HepG2 (cell line): Measurements from ENCODE around the gene CPAMD8. TPM values are rescaled to one million over a fixed set of nuclear protein-coding genes. Genes with fewer than 3 reads are reported as not detected.

Experiments used
- ATAC-seq: fragments of 200-7000 bp; cut with Tn5 transposase; 3 replicates; pipeline ENCODE4 v1.9.1; 2020; ENCODE audit warnings: mild to moderate bottlenecking, moderate library complexity
- BruUV-seq: library from RNA; stranded (reverse); fragments of 400-500 nt; replicated peaks from 2 replicates; lab custom pipeline; 2021; lab: Mats Ljungman, UMichigan
- CTCF ChIA-PET: fragments of 300-600 bp; formaldehyde crosslinking; extraction: SDS; loops from one replicate; lab custom pipeline; 2021; ENCODE audit warnings: low total read pairs, inconsistent platforms, low intra/inter-chr PET ratio; lab: Yijun Ruan, JAX
- POLR2A ChIA-PET: fragments of 350-600 bp; sonication (Branson Sonifier 250); formaldehyde crosslinking; loops from one replicate; lab custom pipeline; 2020; ENCODE audit warnings: antibody characterized with exemption, inconsistent platforms; lab: Yijun Ruan, JAX
- DNase-seq: peaks from one replicate; pipeline ENCODE4 v3.0.0-alpha.2; 2015; ENCODE audit warnings: low spot score
- FAIRE-seq: peaks from 3 replicates; lab custom pipeline; 2011; peaks lifted over from hg19 to GRCh38; lab: Jason Lieb, UNC
- H2AFZ ChIP-seq: one replicate; pipeline ENCODE4 v1.6.1; 2011; ENCODE audit warnings: low read length, inconsistent platforms
- H3K27ac ChIP-seq: fragments of 300-600 bp; 3 replicates; pipeline ENCODE4 v1.8.0; 2011; ENCODE audit warnings: mixed run types, mild to moderate bottlenecking, mixed read lengths, low read length, inconsistent platforms; ENCODE audit not compliant: insufficient read depth; ENCODE audit errors: extremely low read length
- H3K27me3 ChIP-seq, 2 experiments: fragments of 200-600 bp in 1 of 2; 2 replicates in 1 of 2; 3 replicates in 1 of 2; pipeline versions ENCODE4 v1.6.0 to v1.8.0; 2011; ENCODE audit warnings: low read length in 2 of 2, mild to moderate bottlenecking in 2 of 2, moderate library complexity in 2 of 2, inconsistent platforms in 1 of 2; ENCODE audit not compliant: insufficient read depth in 2 of 2, control insufficient read depth in 1 of 2
- H3K36me3 ChIP-seq, 2 experiments: fragments of 200-600 bp in 1 of 2; replicated peaks in 1 of 2; 2 replicates in 1 of 2; 3 replicates in 1 of 2; pipeline versions ENCODE4 v1.5.1 to v1.8.0; 2011; ENCODE audit warnings: low read length in 2 of 2, inconsistent platforms in 1 of 2; ENCODE audit not compliant: insufficient read depth in 2 of 2, control insufficient read depth in 1 of 2
- H3K4me1 ChIP-seq: 2 replicates; pipeline ENCODE4 v1.5.1; 2012; ENCODE audit warnings: low read length, inconsistent platforms; ENCODE audit not compliant: insufficient read depth
- H3K4me2 ChIP-seq: 2 replicates; pipeline ENCODE4 v1.6.0; 2011; ENCODE audit warnings: low read depth, low read length, inconsistent platforms
- H3K4me3 ChIP-seq, 3 experiments: fragments of 200-600 bp in 1 of 3; sonication (generic), shearing (Covaris generic) in 1 of 3; replicated peaks in 1 of 3; 2 replicates each; pipeline ENCODE4 v1.5.1; 2011 to 2016; ENCODE audit warnings: low read length in 3 of 3, inconsistent platforms in 2 of 3, low read depth in 2 of 3, mild to moderate bottlenecking in 2 of 3, control low read depth in 1 of 3, mixed read lengths in 1 of 3; ENCODE audit not compliant: insufficient read depth in 1 of 3
- H3K79me2 ChIP-seq: one replicate; pipeline ENCODE4 v1.6.1; 2011; ENCODE audit warnings: low read length, inconsistent platforms; ENCODE audit not compliant: insufficient read depth
- H3K9ac ChIP-seq: 2 replicates; pipeline ENCODE4 v1.6.0; 2011; ENCODE audit warnings: mild to moderate bottlenecking, low read depth, low read length, inconsistent platforms; ENCODE audit not compliant: insufficient read depth
- H3K9me3 ChIP-seq: 2 replicates; pipeline ENCODE4 v1.5.1; 2012; ENCODE audit warnings: mild to moderate bottlenecking, low read length
- H4K20me1 ChIP-seq: 2 replicates; pipeline ENCODE4 v1.6.0; 2011; ENCODE audit warnings: inconsistent platforms, mild to moderate bottlenecking, low read length, moderate library complexity; ENCODE audit not compliant: insufficient read depth
- FOXJ3 ChIP-seq: sonication (generic); formaldehyde crosslinking; IDR thresholded peaks from 2 replicates; pipeline ENCODE4 v1.4.0; 2020; ENCODE audit warnings: missing genetic modification reagents, mild to moderate bottlenecking, borderline replicate concordance
- HNRNPLL ChIP-seq: fragments of 200-400 bp; formaldehyde crosslinking; IDR thresholded peaks from 2 replicates; pipeline ENCODE4 v1.6.1; 2017; ENCODE audit warnings: mild to moderate bottlenecking, low read depth, low read length; ENCODE audit not compliant: poor library complexity, severe bottlenecking
- LCORL ChIP-seq, 2 experiments: fragments of 450-650 bp in 1 of 2; sonication (generic) in 1 of 2; formaldehyde crosslinking in 1 of 2; IDR thresholded peaks; 2 replicates each; pipeline versions ENCODE4 v1.5.0 to v1.6.1; 2017 to 2020; ENCODE audit warnings: antibody characterized with exemption in 1 of 2, missing genetic modification reagents in 1 of 2
- NFKBIZ ChIP-seq: IDR thresholded peaks from 2 replicates; pipeline ENCODE4 v1.6.1; 2018; ENCODE audit warnings: missing genetic modification reagents, missing compliant biosample characterization
- PBX3 ChIP-seq: sonication (generic); formaldehyde crosslinking; IDR thresholded peaks from 2 replicates; pipeline ENCODE4 v1.8.1; 2023; ENCODE audit warnings: missing genetic modification reagents, inconsistent platforms, borderline replicate concordance
- PREB ChIP-seq: sonication (generic); formaldehyde crosslinking; IDR thresholded peaks from 2 replicates; pipeline ENCODE4 v1.4.0; 2020; ENCODE audit warnings: missing genetic modification reagents
- SOX5 ChIP-seq: IDR thresholded peaks from 2 replicates; pipeline ENCODE4 v1.6.1; 2016; ENCODE audit warnings: borderline replicate concordance
- TBL1XR1 ChIP-seq: fragments of 150-350 bp; IDR thresholded peaks from 2 replicates; pipeline ENCODE4 v1.6.1; 2014; ENCODE audit warnings: borderline replicate concordance, low read length; ENCODE audit not compliant: partially characterized antibody
- TBX2 ChIP-seq: sonication (generic); formaldehyde crosslinking; IDR thresholded peaks from 2 replicates; pipeline ENCODE4 v1.5.0; 2020; ENCODE audit warnings: missing genetic modification reagents, mild to moderate bottlenecking, borderline replicate concordance
- ZNF224 ChIP-seq: sonication (generic); formaldehyde crosslinking; IDR thresholded peaks from 2 replicates; pipeline ENCODE4 v1.5.0; 2020; ENCODE audit warnings: mild to moderate bottlenecking, missing genetic modification reagents
- ZNF333 ChIP-seq: sonication (generic); formaldehyde crosslinking; IDR thresholded peaks from 2 replicates; pipeline ENCODE4 v1.4.0; 2020; ENCODE audit warnings: mild to moderate bottlenecking, missing genetic modification reagents, borderline replicate concordance
- ZNF740 ChIP-seq: sonication (generic); formaldehyde crosslinking; IDR thresholded peaks from 2 replicates; pipeline ENCODE4 v1.4.0; 2020; ENCODE audit warnings: missing genetic modification reagents
- WGBS: methylation state at CpG from one replicate; pipeline ENCODE4 v1.1.6; 2017; ENCODE audit warnings: low lambda C conversion rate; 5-methylcytosine and 5-hydroxymethylcytosine counted together
- in situ Hi-C: cut with HindIII; loops from 2 replicates; pipeline ENCODE4 v1.10.0; 2017; ENCODE audit warnings: low pct_unique_long_range_greater_than_20kb; ENCODE audit not compliant: extremely low pct_ligation_motif_present
- intact Hi-C: fragments of 100-400 bp; cut with micrococcal nuclease; formaldehyde crosslinking; loops from one replicate; pipeline ENCODE4 v1.10.0; 2022; ENCODE audit not compliant: unreplicated experiment
- polyA plus RNA-seq, 8 experiments: library from polyadenylated mRNA; depleted of rRNA in 3 of 8; stranded (reverse) in 7 of 8; unstranded in 1 of 8; fragments of >200 nt; fragmentation: Illumina TruSeq in 4 of 8; extraction: Trizol in 4 of 8; gene quantifications; 2 replicates each; pipeline versions ENCODE4 v1.2.1 to v1.2.3, GENCODE V29; 2011 to 2016; ENCODE audit warnings: low read depth in 4 of 8, missing spikeins in 1 of 8, mixed read lengths in 1 of 8; ENCODE audit not compliant: insufficient read depth in 1 of 8
- total RNA-seq, 5 experiments: library from RNA; depleted of rRNA; stranded (reverse); fragments of >200 nt; fragmentation: Illumina TruSeq; extraction: Trizol; gene quantifications; 2 replicates each; pipeline ENCODE4 v1.2.3, GENCODE V29; 2016; ENCODE audit warnings: low read depth in 1 of 5
- TF ChIP-seq, protein P1 (sequence below): sonication (generic); formaldehyde crosslinking; IDR thresholded peaks from 2 replicates; pipeline ENCODE4 v1.5.1; 2020; ENCODE audit warnings: mild to moderate bottlenecking, missing genetic modification reagents, moderate library complexity
- TF ChIP-seq, protein P2 (sequence below): sonication (generic); formaldehyde crosslinking; IDR thresholded peaks from 2 replicates; pipeline ENCODE4 v1.4.0; 2020; ENCODE audit warnings: missing genetic modification reagents, borderline replicate concordance

CPAMD8 gene
- total and polyA plus RNA-seq, 2 of the 13 experiments (the other 11 are each of a cell fraction or from before 2014, with no cell fraction given) = 0.29 to 0.34 TPM

DNA sequence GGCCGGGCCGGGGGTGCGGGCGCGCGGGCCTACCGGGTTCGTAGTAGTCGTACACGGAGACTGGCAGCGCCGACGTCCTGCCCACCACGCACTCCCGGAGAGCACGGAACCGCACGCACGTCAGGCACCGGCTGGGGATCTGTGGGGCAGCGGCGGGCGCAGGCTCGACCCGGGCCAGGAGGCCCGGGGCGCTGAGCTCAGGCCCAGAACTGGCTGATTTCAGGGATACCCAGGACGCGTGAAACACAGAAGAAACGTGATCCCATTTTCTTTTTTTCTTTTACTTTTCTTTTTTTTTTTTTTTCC lies 128.8 kb downstream of the CPAMD8 start:
- in situ Hi-C loops = no loop called here
- H3K9me3 ChIP-seq = no peaks in the 10 kb centered on the region
- TF ChIP-seq SOX5 (CRISPR knock-in tag) = no peak
- TF ChIP-seq PREB = no peak
- TF ChIP-seq ZNF333 (CRISPR knock-in tag) = 0 out of 2 replicates have a peak, but pooled peaks have one; percentile 55
- no peak for TF ChIP-seq NFKBIZ (CRISPR knock-in tag)
- TF ChIP-seq, protein P1, sequence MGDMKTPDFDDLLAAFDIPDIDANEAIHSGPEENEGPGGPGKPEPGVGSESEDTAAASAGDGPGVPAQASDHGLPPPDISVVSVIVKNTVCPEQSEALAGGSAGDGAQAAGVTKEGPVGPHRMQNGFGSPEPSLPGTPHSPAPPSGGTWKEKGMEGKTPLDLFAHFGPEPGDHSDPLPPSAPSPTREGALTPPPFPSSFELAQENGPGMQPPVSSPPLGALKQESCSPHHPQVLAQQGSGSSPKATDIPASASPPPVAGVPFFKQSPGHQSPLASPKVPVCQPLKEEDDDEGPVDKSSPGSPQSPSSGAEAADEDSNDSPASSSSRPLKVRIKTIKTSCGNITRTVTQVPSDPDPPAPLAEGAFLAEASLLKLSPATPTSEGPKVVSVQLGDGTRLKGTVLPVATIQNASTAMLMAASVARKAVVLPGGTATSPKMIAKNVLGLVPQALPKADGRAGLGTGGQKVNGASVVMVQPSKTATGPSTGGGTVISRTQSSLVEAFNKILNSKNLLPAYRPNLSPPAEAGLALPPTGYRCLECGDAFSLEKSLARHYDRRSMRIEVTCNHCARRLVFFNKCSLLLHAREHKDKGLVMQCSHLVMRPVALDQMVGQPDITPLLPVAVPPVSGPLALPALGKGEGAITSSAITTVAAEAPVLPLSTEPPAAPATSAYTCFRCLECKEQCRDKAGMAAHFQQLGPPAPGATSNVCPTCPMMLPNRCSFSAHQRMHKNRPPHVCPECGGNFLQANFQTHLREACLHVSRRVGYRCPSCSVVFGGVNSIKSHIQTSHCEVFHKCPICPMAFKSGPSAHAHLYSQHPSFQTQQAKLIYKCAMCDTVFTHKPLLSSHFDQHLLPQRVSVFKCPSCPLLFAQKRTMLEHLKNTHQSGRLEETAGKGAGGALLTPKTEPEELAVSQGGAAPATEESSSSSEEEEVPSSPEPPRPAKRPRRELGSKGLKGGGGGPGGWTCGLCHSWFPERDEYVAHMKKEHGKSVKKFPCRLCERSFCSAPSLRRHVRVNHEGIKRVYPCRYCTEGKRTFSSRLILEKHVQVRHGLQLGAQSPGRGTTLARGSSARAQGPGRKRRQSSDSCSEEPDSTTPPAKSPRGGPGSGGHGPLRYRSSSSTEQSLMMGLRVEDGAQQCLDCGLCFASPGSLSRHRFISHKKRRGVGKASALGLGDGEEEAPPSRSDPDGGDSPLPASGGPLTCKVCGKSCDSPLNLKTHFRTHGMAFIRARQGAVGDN (CRISPR knock-in tag) = peak; percentile 57; the same call in 1 of the 2 replicates
- TF ChIP-seq ZNF224 = no peak
- 0 out of 2 replicates have a peak, but pooled peaks have one; percentile 31 for TF ChIP-seq TBX2 (CRISPR knock-in tag)
- no peak for TF ChIP-seq TBL1XR1
- TF ChIP-seq, protein P2, sequence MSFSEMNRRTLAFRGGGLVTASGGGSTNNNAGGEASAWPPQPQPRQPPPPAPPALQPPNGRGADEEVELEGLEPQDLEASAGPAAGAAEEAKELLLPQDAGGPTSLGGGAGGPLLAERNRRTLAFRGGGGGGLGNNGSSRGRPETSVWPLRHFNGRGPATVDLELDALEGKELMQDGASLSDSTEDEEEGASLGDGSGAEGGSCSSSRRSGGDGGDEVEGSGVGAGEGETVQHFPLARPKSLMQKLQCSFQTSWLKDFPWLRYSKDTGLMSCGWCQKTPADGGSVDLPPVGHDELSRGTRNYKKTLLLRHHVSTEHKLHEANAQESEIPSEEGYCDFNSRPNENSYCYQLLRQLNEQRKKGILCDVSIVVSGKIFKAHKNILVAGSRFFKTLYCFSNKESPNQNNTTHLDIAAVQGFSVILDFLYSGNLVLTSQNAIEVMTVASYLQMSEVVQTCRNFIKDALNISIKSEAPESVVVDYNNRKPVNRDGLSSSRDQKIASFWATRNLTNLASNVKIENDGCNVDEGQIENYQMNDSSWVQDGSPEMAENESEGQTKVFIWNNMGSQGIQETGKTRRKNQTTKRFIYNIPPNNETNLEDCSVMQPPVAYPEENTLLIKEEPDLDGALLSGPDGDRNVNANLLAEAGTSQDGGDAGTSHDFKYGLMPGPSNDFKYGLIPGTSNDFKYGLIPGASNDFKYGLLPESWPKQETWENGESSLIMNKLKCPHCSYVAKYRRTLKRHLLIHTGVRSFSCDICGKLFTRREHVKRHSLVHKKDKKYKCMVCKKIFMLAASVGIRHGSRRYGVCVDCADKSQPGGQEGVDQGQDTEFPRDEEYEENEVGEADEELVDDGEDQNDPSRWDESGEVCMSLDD = no peak
- TF ChIP-seq ZNF740 = no peak
- no peak for TF ChIP-seq FOXJ3 (CRISPR knock-in tag)
- TF ChIP-seq PBX3 (CRISPR knock-in tag) = no peak
- TF ChIP-seq LCORL (IDR thresholded peaks at IDR 0.05) = no peak
- no peak for TF ChIP-seq LCORL (CRISPR knock-in tag; IDR thresholded peaks at IDR 0.05)
- TF ChIP-seq HNRNPLL = peak; percentile 2
- TF ChIP-seq, all 625 proteins: peak for 4
- BruUV-seq = no TSS peak
- WGBS = 47% methylated on average over 16 of the region's 30 CpGs
- FAIRE-seq (no peak), ATAC-seq (no peak), DNase-seq (no peak)
- Histone ChIP-seq H3K4me2 (peak overlapping the region; percentile 61), H2AFZ (no peak overlapping the region), H4K20me1 (no peaks in the 10 kb centered on the region), H3K4me1 (peaks cover 37% of the 10 kb centered on the region), H3K79me2 (no peaks in the 10 kb centered on the region), H3K9ac (peak overlapping the region; percentile 34; the same call in 1 of the 2 replicates), H3K27me3 (peaks cover 5 to 35% of the 10 kb centered on the region in 2 experiments; a peak in 4 of 5 replicates), H3K36me3 (no peaks in the 10 kb centered on the region), H3K4me3 (peak overlapping the region; percentile 42 to 71 (median 71); a peak in 4 of 6 replicates), H3K27ac (no peak overlapping the region)
- intact Hi-C loops = loop anchor here (2.0 kb wide), 1 partner anchor 119 kb away; no protein-coding TSS in a partner anchor
- ChIA-PET CTCF (no interaction called here), POLR2A (no interaction called here)
